Measurements from ENCODE around the gene LAMA2. TPM values are rescaled to one million over a fixed set of nuclear protein-coding genes. Genes with fewer than 3 reads are reported as not detected.

The LAMA2 gene
- total and polyA plus RNA-seq, 2 donors (not counting 1 experiment from before 2014, with no cell fraction given), result 19.5 to 67.5 TPM

DNA sequence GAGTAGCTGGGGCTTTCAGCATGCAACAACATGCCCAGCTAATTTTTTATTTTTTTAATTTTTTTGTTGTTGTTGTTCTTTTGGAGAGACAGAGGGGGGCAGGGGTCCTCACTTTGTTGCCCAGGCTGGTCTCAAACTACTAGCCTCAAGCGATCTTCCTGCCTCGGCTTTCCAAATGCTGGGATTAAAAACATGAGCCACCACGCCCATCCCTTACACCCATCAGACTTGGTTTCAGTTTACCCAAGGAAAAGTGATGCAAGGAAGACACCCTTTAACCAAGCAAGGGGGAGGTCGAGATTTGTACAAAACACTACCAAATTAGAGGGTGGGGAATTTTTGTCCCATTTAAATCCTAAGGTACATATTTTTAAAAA lies 616.9 kb downstream of the LAMA2 start:
- H3K4me3 ChIP-seq (replicated peaks in 1 of 4; ENCODE audit: control extremely low read depth in 1 of 4, insufficient read depth in 1 of 4, low read depth in 3 of 4, low read length in 4 of 4), result no peak overlapping the region
- no peak overlapping the region for H3K9ac ChIP-seq (ENCODE audit: insufficient read depth, low read length)
- H4K20me1 ChIP-seq (ENCODE audit: control insufficient read depth, extremely low read depth, insufficient read depth, low read length), result no peaks in the 10 kb centered on the region
- no peak overlapping the region for H3K27ac ChIP-seq (ENCODE audit: insufficient read depth, low read length)
- no peak overlapping the region for H2AFZ ChIP-seq (ENCODE audit: low read length)
- H3K4me1 ChIP-seq (ENCODE audit: control insufficient read depth, extremely low read depth, insufficient read depth, low read length), result peaks cover 10% of the 10 kb centered on the region
- no peaks in the 10 kb centered on the region for H3K9me3 ChIP-seq (ENCODE audit: control insufficient read depth, insufficient read depth, low read depth, low read length)
- H3K36me3 ChIP-seq (ENCODE audit: control insufficient read depth, insufficient read depth, low read length), result no peaks in the 10 kb centered on the region
- H3K79me2 ChIP-seq (ENCODE audit: control insufficient read depth, insufficient read depth, low read length), result no peaks in the 10 kb centered on the region
- no peak overlapping the region for H3K4me2 ChIP-seq (ENCODE audit: extremely low read depth, insufficient read depth, low read length)
- no peaks in the 10 kb centered on the region for H3K27me3 ChIP-seq (ENCODE audit: control insufficient read depth, insufficient read depth, low read length)
- TF ChIP-seq, protein P1, sequence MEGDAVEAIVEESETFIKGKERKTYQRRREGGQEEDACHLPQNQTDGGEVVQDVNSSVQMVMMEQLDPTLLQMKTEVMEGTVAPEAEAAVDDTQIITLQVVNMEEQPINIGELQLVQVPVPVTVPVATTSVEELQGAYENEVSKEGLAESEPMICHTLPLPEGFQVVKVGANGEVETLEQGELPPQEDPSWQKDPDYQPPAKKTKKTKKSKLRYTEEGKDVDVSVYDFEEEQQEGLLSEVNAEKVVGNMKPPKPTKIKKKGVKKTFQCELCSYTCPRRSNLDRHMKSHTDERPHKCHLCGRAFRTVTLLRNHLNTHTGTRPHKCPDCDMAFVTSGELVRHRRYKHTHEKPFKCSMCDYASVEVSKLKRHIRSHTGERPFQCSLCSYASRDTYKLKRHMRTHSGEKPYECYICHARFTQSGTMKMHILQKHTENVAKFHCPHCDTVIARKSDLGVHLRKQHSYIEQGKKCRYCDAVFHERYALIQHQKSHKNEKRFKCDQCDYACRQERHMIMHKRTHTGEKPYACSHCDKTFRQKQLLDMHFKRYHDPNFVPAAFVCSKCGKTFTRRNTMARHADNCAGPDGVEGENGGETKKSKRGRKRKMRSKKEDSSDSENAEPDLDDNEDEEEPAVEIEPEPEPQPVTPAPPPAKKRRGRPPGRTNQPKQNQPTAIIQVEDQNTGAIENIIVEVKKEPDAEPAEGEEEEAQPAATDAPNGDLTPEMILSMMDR (conservative IDR thresholded peaks at IDR 0.05 in 1 of 2, IDR thresholded peaks at IDR 0.05 in 1 of 2; ENCODE audit: low read depth in 1 of 2, low read length in 2 of 2), result no peak
- TF ChIP-seq EZH2 (IDR thresholded peaks at IDR 0.05; ENCODE audit: low read length, missing control alignments), result no peak
- DNase-seq (ENCODE audit: low read depth in 2 of 2), result no peak

DNA sequence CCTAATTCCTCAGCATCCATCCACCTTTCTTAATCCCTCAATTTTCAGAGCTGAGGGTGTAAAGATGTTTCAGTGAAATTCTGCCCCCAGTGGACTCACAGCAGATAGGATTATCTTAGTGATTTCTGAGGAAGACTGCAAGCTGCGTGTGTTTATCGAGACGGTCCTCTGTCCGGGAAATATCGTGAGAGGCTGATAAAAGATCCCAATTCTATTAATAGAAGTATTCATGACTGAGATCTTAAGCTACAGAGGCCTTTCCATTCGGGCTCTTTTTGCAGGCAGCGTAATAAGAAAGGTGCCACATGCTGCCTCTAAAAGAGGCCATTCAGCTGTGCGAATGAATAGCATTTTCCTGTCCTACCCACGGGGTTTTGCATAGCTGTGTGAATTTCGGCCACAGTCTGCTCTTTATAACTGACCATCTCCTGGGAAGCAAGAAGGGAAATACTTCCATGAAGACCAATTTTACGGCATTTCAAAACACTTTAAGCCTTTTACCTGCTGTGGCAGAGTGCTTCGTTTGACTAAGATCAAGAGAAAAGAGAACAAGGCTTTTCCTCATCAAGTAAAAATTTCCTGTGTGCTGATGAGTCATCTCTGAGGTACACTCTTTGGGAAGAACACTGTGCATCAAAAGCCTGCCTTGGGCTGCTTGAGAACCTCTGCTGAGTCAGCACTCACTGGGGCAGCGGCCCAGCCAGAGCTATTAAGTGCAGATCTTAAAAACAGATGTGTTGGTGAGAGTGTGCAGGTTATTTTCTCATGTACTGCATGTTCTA lies 618.2 kb downstream of the LAMA2 start:
- TF ChIP-seq EZH2 (IDR thresholded peaks at IDR 0.05; ENCODE audit: low read length, missing control alignments), result no peak
- TF ChIP-seq, protein P1 (conservative IDR thresholded peaks at IDR 0.05 in 1 of 2, IDR thresholded peaks at IDR 0.05 in 1 of 2; ENCODE audit: low read depth in 1 of 2, low read length in 2 of 2), result peak; percentile 5 to 24
- Histone ChIP-seq H3K4me3 (replicated peaks in 1 of 4; ENCODE audit: control extremely low read depth in 1 of 4, insufficient read depth in 1 of 4, low read depth in 3 of 4, low read length in 4 of 4) (no peak overlapping the region), H3K9ac (ENCODE audit: insufficient read depth, low read length) (no peak overlapping the region), H3K4me1 (ENCODE audit: control insufficient read depth, extremely low read depth, insufficient read depth, low read length) (peaks cover 10% of the 10 kb centered on the region), H3K9me3 (ENCODE audit: control insufficient read depth, insufficient read depth, low read depth, low read length) (no peaks in the 10 kb centered on the region), H3K79me2 (ENCODE audit: control insufficient read depth, insufficient read depth, low read length) (no peaks in the 10 kb centered on the region), H3K36me3 (ENCODE audit: control insufficient read depth, insufficient read depth, low read length) (no peaks in the 10 kb centered on the region), H4K20me1 (ENCODE audit: control insufficient read depth, extremely low read depth, insufficient read depth, low read length) (no peaks in the 10 kb centered on the region), H3K27me3 (ENCODE audit: control insufficient read depth, insufficient read depth, low read length) (no peaks in the 10 kb centered on the region), H3K4me2 (ENCODE audit: extremely low read depth, insufficient read depth, low read length) (peak overlapping the region; percentile 54), H2AFZ (ENCODE audit: low read length) (no peak overlapping the region), H3K27ac (ENCODE audit: insufficient read depth, low read length) (peak overlapping the region; percentile 47)
- peak; percentile 98 to 99 for DNase-seq (ENCODE audit: low read depth in 2 of 2)

DNA sequence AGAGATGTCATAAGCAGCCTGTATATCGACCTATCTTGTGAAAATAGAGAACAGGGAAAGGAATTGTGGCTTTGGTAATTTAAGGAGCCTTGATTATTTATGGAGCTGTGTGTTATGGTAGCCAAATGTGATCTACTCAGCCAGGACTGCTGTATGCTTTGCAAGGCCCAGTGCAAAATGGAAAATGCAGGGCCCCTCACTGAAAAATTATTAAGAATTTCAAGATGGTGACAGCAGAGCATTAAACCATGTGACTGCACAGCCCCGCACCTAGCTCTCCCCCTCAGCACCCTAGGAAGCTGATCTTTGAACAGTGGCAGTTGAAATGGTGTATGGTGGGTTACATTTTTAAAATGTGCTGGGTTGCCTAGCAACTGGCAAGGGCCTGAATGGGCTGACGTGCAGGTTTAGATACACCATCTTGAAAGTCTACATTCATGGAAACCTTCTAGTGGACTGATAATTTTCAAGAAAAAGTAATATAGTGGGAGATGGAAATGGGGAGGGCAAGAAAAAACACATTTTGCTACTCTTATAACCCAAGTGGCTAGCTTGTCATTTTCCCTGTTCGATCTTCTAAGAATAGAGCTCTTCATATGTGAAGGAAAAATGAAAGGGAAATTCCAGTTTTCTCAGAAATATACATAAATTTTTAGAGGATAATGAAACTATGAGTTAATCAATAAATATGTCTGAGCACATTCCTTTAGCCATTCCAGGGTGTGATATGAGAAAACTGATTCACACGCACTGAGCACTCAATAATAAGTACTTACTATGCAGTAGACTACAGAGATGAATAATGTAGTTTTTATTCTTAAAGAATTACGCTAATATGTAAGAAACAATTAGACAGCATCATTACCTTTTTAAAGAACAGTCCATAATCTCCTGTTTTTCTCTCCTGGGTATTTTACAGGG lies 619.1 kb downstream of the LAMA2 start:
- Histone ChIP-seq H4K20me1 (ENCODE audit: control insufficient read depth, extremely low read depth, insufficient read depth, low read length) (no peaks in the 10 kb centered on the region), H3K27me3 (ENCODE audit: control insufficient read depth, insufficient read depth, low read length) (no peaks in the 10 kb centered on the region), H2AFZ (ENCODE audit: low read length) (no peak overlapping the region), H3K9ac (ENCODE audit: insufficient read depth, low read length) (no peak overlapping the region), H3K4me3 (replicated peaks in 1 of 4; ENCODE audit: control extremely low read depth in 1 of 4, insufficient read depth in 1 of 4, low read depth in 3 of 4, low read length in 4 of 4) (no peak overlapping the region), H3K9me3 (ENCODE audit: control insufficient read depth, insufficient read depth, low read depth, low read length) (no peaks in the 10 kb centered on the region), H3K36me3 (ENCODE audit: control insufficient read depth, insufficient read depth, low read length) (no peaks in the 10 kb centered on the region), H3K79me2 (ENCODE audit: control insufficient read depth, insufficient read depth, low read length) (no peaks in the 10 kb centered on the region), H3K4me2 (ENCODE audit: extremely low read depth, insufficient read depth, low read length) (no peak overlapping the region), H3K27ac (ENCODE audit: insufficient read depth, low read length) (peak overlapping the region; percentile 39), H3K4me1 (ENCODE audit: control insufficient read depth, extremely low read depth, insufficient read depth, low read length) (peaks cover 10% of the 10 kb centered on the region)
- peak in 1 of 2 donors; percentile 59 for DNase-seq (ENCODE audit: low read depth in 2 of 2)
- TF ChIP-seq EZH2 (IDR thresholded peaks at IDR 0.05; ENCODE audit: low read length, missing control alignments), result no peak
- TF ChIP-seq, protein P1 (conservative IDR thresholded peaks at IDR 0.05 in 1 of 2, IDR thresholded peaks at IDR 0.05 in 1 of 2; ENCODE audit: low read depth in 1 of 2, low read length in 2 of 2), result no peak

All from fibroblast of lung (primary cell).